Measurements from ENCODE around the gene SMAD2.

Gene SMAD2

DNA sequence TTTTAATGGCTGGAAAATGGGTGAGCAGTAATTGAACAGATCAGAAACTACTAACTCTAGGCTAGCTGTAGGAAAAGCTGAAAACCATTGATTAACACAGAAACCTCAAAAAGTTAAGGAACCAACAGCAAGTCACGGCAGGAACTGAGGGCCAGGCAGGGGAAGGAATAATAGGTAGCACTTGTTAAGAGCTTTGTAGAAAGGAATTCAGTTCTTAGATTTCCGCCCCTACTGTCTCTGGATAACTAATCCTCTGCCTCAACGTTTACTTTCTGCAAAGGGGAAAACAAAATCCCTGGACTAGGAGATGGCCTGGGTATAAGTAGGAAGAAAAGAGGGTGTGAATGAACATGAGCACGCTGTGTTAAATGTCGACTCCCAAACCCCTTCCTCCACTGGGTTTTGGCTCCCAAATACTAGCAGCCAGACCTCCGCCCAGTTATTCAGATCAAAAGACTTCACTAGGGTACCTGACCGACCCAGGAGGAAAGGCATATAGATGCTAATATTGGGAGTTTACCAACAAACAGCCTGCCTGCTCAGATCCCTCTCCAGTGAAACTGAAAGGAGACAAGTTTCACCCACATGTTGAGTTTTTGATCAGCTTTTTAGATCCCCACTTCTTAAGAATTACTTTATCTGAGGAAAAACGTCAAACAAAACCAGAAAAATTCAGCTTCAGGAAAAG, 12.4 kb downstream of the SMAD2 start:
- H3K27me3 Mint-ChIP-seq (ENCODE audit: low read depth, poor library complexity), result peaks cover 4% of the 10 kb centered on the region
- no peaks in the 10 kb centered on the region for H3K9me3 Mint-ChIP-seq
- H3K36me3 Mint-ChIP-seq (ENCODE audit: low read depth), result peaks cover 23% of the 10 kb centered on the region
- no peak overlapping the region for H3K4me3 Mint-ChIP-seq
- H3K4me1 Mint-ChIP-seq, result peaks cover 73% of the 10 kb centered on the region
- peak overlapping the region; percentile 26 for H3K27ac Mint-ChIP-seq
- TF ChIP-seq, protein P1, sequence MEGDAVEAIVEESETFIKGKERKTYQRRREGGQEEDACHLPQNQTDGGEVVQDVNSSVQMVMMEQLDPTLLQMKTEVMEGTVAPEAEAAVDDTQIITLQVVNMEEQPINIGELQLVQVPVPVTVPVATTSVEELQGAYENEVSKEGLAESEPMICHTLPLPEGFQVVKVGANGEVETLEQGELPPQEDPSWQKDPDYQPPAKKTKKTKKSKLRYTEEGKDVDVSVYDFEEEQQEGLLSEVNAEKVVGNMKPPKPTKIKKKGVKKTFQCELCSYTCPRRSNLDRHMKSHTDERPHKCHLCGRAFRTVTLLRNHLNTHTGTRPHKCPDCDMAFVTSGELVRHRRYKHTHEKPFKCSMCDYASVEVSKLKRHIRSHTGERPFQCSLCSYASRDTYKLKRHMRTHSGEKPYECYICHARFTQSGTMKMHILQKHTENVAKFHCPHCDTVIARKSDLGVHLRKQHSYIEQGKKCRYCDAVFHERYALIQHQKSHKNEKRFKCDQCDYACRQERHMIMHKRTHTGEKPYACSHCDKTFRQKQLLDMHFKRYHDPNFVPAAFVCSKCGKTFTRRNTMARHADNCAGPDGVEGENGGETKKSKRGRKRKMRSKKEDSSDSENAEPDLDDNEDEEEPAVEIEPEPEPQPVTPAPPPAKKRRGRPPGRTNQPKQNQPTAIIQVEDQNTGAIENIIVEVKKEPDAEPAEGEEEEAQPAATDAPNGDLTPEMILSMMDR (IDR thresholded peaks at IDR 0.05), result no peak
- no peak for DNase-seq

DNA sequence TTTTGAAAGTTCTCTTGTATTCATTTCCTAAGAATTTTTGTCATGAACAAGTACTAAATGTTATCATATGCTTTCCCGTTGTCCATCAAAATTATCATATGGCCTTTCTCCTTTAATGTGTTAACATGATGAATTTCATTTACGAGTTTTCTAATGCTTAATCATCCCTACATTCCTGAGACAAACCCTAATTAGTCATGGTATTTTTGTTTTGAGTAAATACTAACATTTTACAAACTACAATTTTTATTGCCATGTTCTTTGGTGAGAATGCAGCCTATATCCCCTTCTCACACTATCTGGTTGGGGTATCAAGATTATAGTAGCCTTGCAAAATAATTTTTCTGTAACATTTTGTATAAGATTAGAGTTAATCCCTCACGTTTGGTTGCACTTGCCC, 14.5 kb downstream of the SMAD2 start:
- Mint-ChIP-seq H3K4me3 (no peak overlapping the region), H3K27ac (no peak overlapping the region), H3K4me1 (peaks cover 74% of the 10 kb centered on the region), H3K27me3 (ENCODE audit: low read depth, poor library complexity) (peaks cover 6% of the 10 kb centered on the region), H3K36me3 (ENCODE audit: low read depth) (peaks cover 43% of the 10 kb centered on the region), H3K9me3 (peaks cover 3% of the 10 kb centered on the region)
- DNase-seq, result no peak
- TF ChIP-seq, protein P1 (IDR thresholded peaks at IDR 0.05), result no peak

DNA sequence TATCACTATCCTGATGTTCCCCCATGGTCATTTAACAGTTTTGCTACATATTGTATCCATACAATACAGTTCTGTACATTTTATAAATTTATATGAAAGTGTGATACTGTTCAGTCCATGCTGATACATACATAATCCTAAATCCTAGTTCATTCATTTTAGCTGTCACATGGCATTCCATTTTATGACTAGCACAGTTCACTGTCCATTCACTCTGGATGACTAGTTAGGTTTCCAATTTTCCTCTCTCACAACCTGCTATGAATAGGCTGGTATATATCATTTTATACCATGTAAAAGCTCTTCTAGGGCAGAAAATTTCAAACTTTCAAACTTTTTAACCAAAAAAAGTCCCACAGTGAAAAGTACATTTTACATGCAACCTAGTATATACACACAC, 15.2 kb downstream of the SMAD2 start:
- Mint-ChIP-seq H3K9me3 (peaks cover 8% of the 10 kb centered on the region), H3K4me1 (peaks cover 70% of the 10 kb centered on the region), H3K27me3 (ENCODE audit: low read depth, poor library complexity) (peaks cover 6% of the 10 kb centered on the region), H3K36me3 (ENCODE audit: low read depth) (peaks cover 47% of the 10 kb centered on the region), H3K4me3 (no peak overlapping the region), H3K27ac (peak overlapping the region; percentile 16)
- TF ChIP-seq, protein P1 (IDR thresholded peaks at IDR 0.05), result no peak
- DNase-seq, result no peak

DNA sequence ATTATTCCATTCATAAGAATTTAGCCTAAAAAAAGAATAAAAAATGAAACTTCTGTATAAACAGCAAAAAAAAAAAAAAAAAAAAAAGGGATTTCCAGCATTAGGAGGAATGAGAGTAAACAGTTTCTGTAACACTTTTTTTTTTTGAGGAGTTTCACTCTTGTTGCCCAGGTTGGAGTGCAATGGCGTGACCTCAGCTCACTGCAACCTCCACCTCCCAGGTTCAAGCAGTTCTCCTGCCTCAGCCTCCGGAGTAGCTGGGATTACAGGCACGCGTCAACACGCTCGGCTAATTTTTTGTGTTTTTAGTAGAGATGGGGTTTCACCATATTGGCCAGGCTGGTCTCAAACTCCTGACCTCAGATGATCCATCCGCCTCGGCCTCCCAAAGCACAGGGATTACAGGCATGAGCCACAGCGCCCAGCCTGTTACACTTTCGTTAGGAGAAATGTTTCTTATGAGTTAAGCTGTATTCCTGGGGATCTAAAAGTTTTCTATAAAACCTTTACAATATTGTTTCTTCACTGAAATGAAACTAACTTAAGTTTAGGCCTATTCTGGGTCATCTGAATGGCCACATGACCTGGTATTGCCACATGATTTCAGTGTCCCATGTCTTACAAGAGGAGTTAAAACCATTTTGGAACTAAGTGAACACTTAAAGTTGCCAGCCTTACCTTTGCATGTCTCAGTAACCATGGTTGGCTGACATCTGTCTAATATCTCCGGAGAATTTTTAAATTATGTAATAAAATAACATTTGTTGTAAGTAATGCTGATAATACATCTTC, 17.5 kb downstream of the SMAD2 start:
- Mint-ChIP-seq H3K4me1 (peaks cover 51% of the 10 kb centered on the region), H3K4me3 (no peak overlapping the region), H3K27me3 (ENCODE audit: low read depth, poor library complexity) (peaks cover 6% of the 10 kb centered on the region), H3K27ac (peak overlapping the region; percentile 75), H3K9me3 (peaks cover 31% of the 10 kb centered on the region), H3K36me3 (ENCODE audit: low read depth) (peaks cover 52% of the 10 kb centered on the region)
- no peak for DNase-seq
- TF ChIP-seq, protein P1 (IDR thresholded peaks at IDR 0.05), result no peak

DNA sequence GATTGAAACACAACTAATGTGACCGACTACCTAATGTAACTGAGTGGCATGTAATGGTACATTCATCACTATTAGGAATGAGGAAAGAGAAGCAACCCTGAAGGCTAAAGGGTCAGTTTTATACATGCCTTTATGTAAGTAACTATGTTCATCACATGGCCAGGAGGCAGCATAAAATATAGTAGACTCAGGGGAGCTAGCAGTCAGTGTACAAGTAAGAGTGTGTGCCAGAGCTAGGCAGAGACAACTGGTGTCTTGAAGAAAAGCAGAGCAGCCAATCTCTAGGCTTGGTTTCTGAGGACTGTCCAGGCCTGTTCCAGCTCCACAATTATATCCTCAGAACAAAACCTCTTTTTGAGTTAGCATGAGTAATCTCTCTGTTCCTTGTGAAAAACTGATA, 18.1 kb downstream of the SMAD2 start:
- Mint-ChIP-seq H3K4me1 (peaks cover 44% of the 10 kb centered on the region), H3K9me3 (peaks cover 37% of the 10 kb centered on the region), H3K36me3 (ENCODE audit: low read depth) (peaks cover 58% of the 10 kb centered on the region), H3K27me3 (ENCODE audit: low read depth, poor library complexity) (peaks cover 4% of the 10 kb centered on the region), H3K4me3 (no peak overlapping the region), H3K27ac (peak overlapping the region; percentile 75)
- DNase-seq, result no peak
- TF ChIP-seq, protein P1 (IDR thresholded peaks at IDR 0.05), result no peak
